ENCODE measurements around the gene SYDE2.
A peak's percentile ranks its signal among the peaks of the same experiment; 100 is the strongest.
"Not testable (repeated sequence)": the region's sequence is repeated elsewhere in the genome, so short reads cannot be mapped to it uniquely, and the experiment has no call there.

The SYDE2 gene

GRCh38 chr1:85200463-85201339 is at the start of gene SYDE2:
TSS of gene SYDE2 (minus strand) at chr1:85201016. CDS start at chr1:85200996, 20 bp downstream.
- DNase-seq, result peak; percentile 34

- DNase-seq, result not testable (repeated sequence)
Measured at GRCh38 chr1:85249042-85249441, 48.2 kb upstream of the SYDE2 start.

GRCh38 chr1:85245891-85246290 is 45.1 kb upstream of the SYDE2 start:
- no peak for DNase-seq

- no peak for DNase-seq
Measured at GRCh38 chr1:85245456-85245855, 44.6 kb upstream of the SYDE2 start.

- DNase-seq, result no peak
Measured at GRCh38 chr1:85244271-85245061, 43.6 kb upstream of the SYDE2 start.

- no peak for DNase-seq
Measured at GRCh38 chr1:85243372-85243771, 42.6 kb upstream of the SYDE2 start.

- no peak for DNase-seq
Measured at GRCh38 chr1:85240643-85241042, 39.8 kb upstream of the SYDE2 start.

- peak; percentile 10 for DNase-seq
Measured at GRCh38 chr1:85240174-85240601, 39.4 kb upstream of the SYDE2 start.

GRCh38 chr1:85237613-85238012 is 36.8 kb upstream of the SYDE2 start:
- no peak for DNase-seq

- DNase-seq, result no peak
Measured at GRCh38 chr1:85230305-85230977, 29.6 kb upstream of the SYDE2 start.

- peak; percentile 87 for DNase-seq
Measured at GRCh38 chr1:85229574-85230097, 28.8 kb upstream of the SYDE2 start.

- DNase-seq, result no peak
Measured at GRCh38 chr1:85228972-85229371, 28.2 kb upstream of the SYDE2 start.

- peak; percentile 13 for DNase-seq
Measured at GRCh38 chr1:85225624-85226380, 25.0 kb upstream of the SYDE2 start.

GRCh38 chr1:85224734-85225623 is 24.2 kb upstream of the SYDE2 start:
- peak; percentile 87 for DNase-seq

GRCh38 chr1:85224295-85224694 is 23.5 kb upstream of the SYDE2 start:
- no peak for DNase-seq

GRCh38 chr1:85223334-85223733 is 22.5 kb upstream of the SYDE2 start:
- no peak for DNase-seq

- no peak for DNase-seq
Measured at GRCh38 chr1:85220756-85221201, 20.0 kb upstream of the SYDE2 start.

- DNase-seq, result no peak
Measured at GRCh38 chr1:85219853-85220610, 19.2 kb upstream of the SYDE2 start.

- DNase-seq, result no peak
Measured at GRCh38 chr1:85216697-85217096, 15.9 kb upstream of the SYDE2 start.

- DNase-seq, result no peak
Measured at GRCh38 chr1:85214654-85215053, 13.8 kb upstream of the SYDE2 start.

Measured in NCI-H748 treated with DMSO at 0.1 percent for 48 hours (cell line).